GM12891 (cell line): ENCODE measurements around the gene GSTA5.

Source experiments
- PAX5 ChIP-seq: IDR thresholded peaks from 2 replicates; pipeline ENCODE4 v1.6.1; 2011; ENCODE audit warnings: low read length, moderate library complexity, mild to moderate bottlenecking; ENCODE audit not compliant: insufficient read depth, severe bottlenecking
- POLR2A ChIP-seq: IDR thresholded peaks from 2 replicates; pipeline ENCODE4 v1.6.1; 2011; ENCODE audit warnings: low read depth, low read length, control low read depth
- POLR2AphosphoS5 ChIP-seq: IDR thresholded peaks from 2 replicates; pipeline ENCODE4 v1.6.1; 2011; ENCODE audit warnings: low read depth, low read length, control low read depth
- POU2F2 ChIP-seq: IDR thresholded peaks from 2 replicates; pipeline ENCODE4 v1.6.1; 2011; ENCODE audit warnings: low read depth, mild to moderate bottlenecking, control low read depth, low read length, moderate library complexity
- SPI1 ChIP-seq: IDR thresholded peaks from 2 replicates; pipeline ENCODE4 v1.6.1; 2011; ENCODE audit warnings: low read depth, low read length, control low read depth
- TAF1 ChIP-seq: IDR thresholded peaks from 2 replicates; pipeline ENCODE4 v1.6.1; 2011; ENCODE audit warnings: low read depth, low read length, control low read depth

DNA sequence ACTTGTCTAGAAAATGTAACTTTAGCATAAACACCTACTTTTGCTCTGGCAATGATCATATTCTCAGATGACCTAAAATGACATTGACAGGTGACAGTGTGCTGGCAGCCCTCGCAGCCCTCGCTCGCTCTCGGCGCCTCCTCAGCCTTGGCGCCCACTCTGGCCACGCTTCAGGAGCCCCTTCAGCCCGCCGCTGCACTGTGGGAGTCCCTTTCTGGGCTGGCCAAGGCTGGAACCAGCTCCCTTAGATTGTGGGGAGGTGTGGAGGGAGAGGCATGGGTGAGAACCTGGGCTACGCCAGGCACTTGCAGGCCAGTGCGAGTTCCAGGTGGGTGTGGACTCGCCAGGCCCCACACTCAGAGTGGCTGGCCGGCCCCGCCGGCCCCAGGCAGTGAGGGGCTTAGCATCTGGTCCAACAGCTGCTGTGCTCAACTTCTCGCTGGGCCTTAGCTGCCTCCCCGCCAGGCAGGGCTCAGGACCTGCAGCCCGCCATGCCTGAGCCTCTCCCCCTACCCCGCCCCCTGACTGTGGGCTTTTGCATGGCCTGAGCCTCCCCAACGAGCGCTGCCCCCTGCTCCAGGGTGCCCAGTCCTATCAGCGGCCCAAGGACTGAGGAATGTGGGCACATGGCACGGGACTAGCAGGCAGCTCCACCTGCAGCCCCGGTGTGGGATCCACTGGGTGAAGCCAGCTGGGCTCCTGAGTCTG, 54.2 kb downstream of the GSTA5 start:
- TF ChIP-seq POLR2AphosphoS5 (no peak), TAF1 (no peak), POLR2A (no peak), PAX5 (no peak), SPI1 (no peak), POU2F2 (no peak)
